ENCODE data around the gene IL10RB. TPM values are rescaled to one million over a fixed set of nuclear protein-coding genes. Genes with fewer than 3 reads are reported as not detected.

Gene IL10RB
- total and polyA plus RNA-seq, 2 experiments from 2014 or later: 7.5 to 16.1 TPM

- Histone ChIP-seq H3K9me3 (ENCODE audit: low read depth) (no peaks in the 10 kb centered on the region), H3K27ac (no peak overlapping the region), H3K36me3 (no peaks in the 10 kb centered on the region), H3K4me1 (ENCODE audit: low read depth) (no peaks in the 10 kb centered on the region), H3K4me3 (no peak overlapping the region), H3K27me3 (no peaks in the 10 kb centered on the region)
- no peak for TF ChIP-seq CTCF (IDR thresholded peaks at IDR 0.05; ENCODE audit: low read depth, low read length)
- DNase-seq (ENCODE audit: low read depth in 1 of 2, low spot score in 1 of 2): no peak
Measured at GRCh38 chr21:33305344-33305671, 39.1 kb downstream of the IL10RB start.

- H3K36me3 ChIP-seq: no peaks in the 10 kb centered on the region
- no peak for TF ChIP-seq CTCF (IDR thresholded peaks at IDR 0.05; ENCODE audit: low read depth, low read length)
- H3K27ac ChIP-seq: no peak overlapping the region
- H3K4me1 ChIP-seq (ENCODE audit: low read depth): no peaks in the 10 kb centered on the region
- no peak overlapping the region for H3K4me3 ChIP-seq
- no peaks in the 10 kb centered on the region for H3K9me3 ChIP-seq (ENCODE audit: low read depth)
- no peaks in the 10 kb centered on the region for H3K27me3 ChIP-seq
- DNase-seq (ENCODE audit: low read depth in 1 of 2, low spot score in 1 of 2): no peak
Measured at GRCh38 chr21:33305938-33306337, 39.8 kb downstream of the IL10RB start.

- Histone ChIP-seq H3K4me1 (ENCODE audit: low read depth) (no peaks in the 10 kb centered on the region), H3K27ac (no peak overlapping the region), H3K4me3 (no peak overlapping the region), H3K9me3 (ENCODE audit: low read depth) (no peaks in the 10 kb centered on the region), H3K27me3 (no peaks in the 10 kb centered on the region), H3K36me3 (no peaks in the 10 kb centered on the region)
- DNase-seq (ENCODE audit: low read depth in 1 of 2, low spot score in 1 of 2): peak in 1 of 2 donors; percentile 61
- TF ChIP-seq CTCF (IDR thresholded peaks at IDR 0.05; ENCODE audit: low read depth, low read length): peak; percentile 21
Measured at GRCh38 chr21:33308586-33309490, 42.7 kb downstream of the IL10RB start.

GRCh38 chr21:33309778-33310177 lies 43.6 kb downstream of the IL10RB start:
- H3K27ac ChIP-seq: no peak overlapping the region
- no peak for DNase-seq (ENCODE audit: low read depth in 1 of 2, low spot score in 1 of 2)
- H3K4me3 ChIP-seq: no peak overlapping the region
- no peak for TF ChIP-seq CTCF (IDR thresholded peaks at IDR 0.05; ENCODE audit: low read depth, low read length)
- no peaks in the 10 kb centered on the region for H3K4me1 ChIP-seq (ENCODE audit: low read depth)
- no peaks in the 10 kb centered on the region for H3K36me3 ChIP-seq
- H3K9me3 ChIP-seq (ENCODE audit: low read depth): no peaks in the 10 kb centered on the region
- peaks cover under 1% of the 10 kb centered on the region for H3K27me3 ChIP-seq

- Histone ChIP-seq H3K36me3 (no peaks in the 10 kb centered on the region), H3K9me3 (ENCODE audit: low read depth) (no peaks in the 10 kb centered on the region), H3K27ac (no peak overlapping the region), H3K4me1 (ENCODE audit: low read depth) (no peaks in the 10 kb centered on the region), H3K27me3 (peaks cover 4% of the 10 kb centered on the region), H3K4me3 (no peak overlapping the region)
- DNase-seq (ENCODE audit: low read depth in 1 of 2, low spot score in 1 of 2): no peak
- no peak for TF ChIP-seq CTCF (IDR thresholded peaks at IDR 0.05; ENCODE audit: low read depth, low read length)
Measured at GRCh38 chr21:33312121-33312520, 46.0 kb downstream of the IL10RB start.
